Nucleus accumbens (tissue), 56 donors: ENCODE measurements around the gene STRN4.
A peak's percentile ranks its signal among the peaks of the same experiment; 100 is the strongest.

ENCODE experiments used
- DNase-seq, 56 donors: peaks; one replicate each; lab custom pipeline; 2025; lab: John Stamatoyannopoulos, UW

The STRN4 gene

GRCh38 chr19:46748325-46749109 is 2.3 kb upstream of the STRN4 start:
- peak in 24 of 56 donors; percentile 8 to 65 (median 24) for DNase-seq

GRCh38 chr19:46745521-46746280 is 549 bp downstream of the STRN4 start, which contains the start of gene FKRP:
Gene FKRP (plus strand): TSS chr19:46746057. CDS start chr19:46755451, 9,394 bp downstream.
- peak in 25 of 56 donors; percentile 15 to 66 (median 40) for DNase-seq

- DNase-seq = no peak
Observed at GRCh38 chr19:46745030-46745429, 1.2 kb downstream of the STRN4 start.

- DNase-seq = peak in 6 of 56 donors; percentile 12 to 47 (median 27)
Observed at GRCh38 chr19:46744005-46744691, 2.1 kb downstream of the STRN4 start.

GRCh38 chr19:46742926-46743480 is 3.2 kb downstream of the STRN4 start:
- DNase-seq = no peak

- DNase-seq = peak in 13 of 56 donors; percentile 11 to 60 (median 23)
Observed at GRCh38 chr19:46741447-46741846, 4.8 kb downstream of the STRN4 start.

- DNase-seq = peak in 32 of 56 donors; percentile 16 to 83 (median 44)
Observed at GRCh38 chr19:46739290-46739771, 6.9 kb downstream of the STRN4 start.

- peak in 18 of 56 donors; percentile 13 to 72 (median 46) for DNase-seq
Observed at GRCh38 chr19:46737761-46738171, 8.5 kb downstream of the STRN4 start.

GRCh38 chr19:46737298-46737654 is 9.0 kb downstream of the STRN4 start:
- DNase-seq = no peak

- peak in 3 of 56 donors; percentile 27 to 53 (median 44) for DNase-seq
Observed at GRCh38 chr19:46736531-46737297, 9.5 kb downstream of the STRN4 start.

- no peak for DNase-seq
Observed at GRCh38 chr19:46733690-46734292, 12.5 kb downstream of the STRN4 start.

- DNase-seq = peak in 4 of 56 donors; percentile 14 to 27 (median 19)
Observed at GRCh38 chr19:46732966-46733689, 13.1 kb downstream of the STRN4 start.

- peak in 4 of 56 donors; percentile 9 to 36 (median 28) for DNase-seq
Observed at GRCh38 chr19:46732172-46732938, 13.9 kb downstream of the STRN4 start.

- peak in 1 of 56 donors; percentile 36 for DNase-seq
Observed at GRCh38 chr19:46731584-46731983, 14.7 kb downstream of the STRN4 start.

- peak in 1 of 56 donors; percentile 10 for DNase-seq
Observed at GRCh38 chr19:46731007-46731501, 15.2 kb downstream of the STRN4 start.

- DNase-seq = no peak
Observed at GRCh38 chr19:46730595-46730994, 15.7 kb downstream of the STRN4 start.

GRCh38 chr19:46730187-46730586 is 16.1 kb downstream of the STRN4 start:
- DNase-seq = no peak
